Inflammatory macrophage treated with lipopolysaccharide for 1 hour (primary cell): ENCODE data around the gene PUM1.
A peak's percentile ranks its signal among the peaks of the same experiment; 100 is the strongest.

Experiments
- DNase-seq, 2 donors: peaks; one replicate each; pipeline ENCODE4 v3.0.0-alpha.2; 2020 to 2022

The PUM1 gene

DNA sequence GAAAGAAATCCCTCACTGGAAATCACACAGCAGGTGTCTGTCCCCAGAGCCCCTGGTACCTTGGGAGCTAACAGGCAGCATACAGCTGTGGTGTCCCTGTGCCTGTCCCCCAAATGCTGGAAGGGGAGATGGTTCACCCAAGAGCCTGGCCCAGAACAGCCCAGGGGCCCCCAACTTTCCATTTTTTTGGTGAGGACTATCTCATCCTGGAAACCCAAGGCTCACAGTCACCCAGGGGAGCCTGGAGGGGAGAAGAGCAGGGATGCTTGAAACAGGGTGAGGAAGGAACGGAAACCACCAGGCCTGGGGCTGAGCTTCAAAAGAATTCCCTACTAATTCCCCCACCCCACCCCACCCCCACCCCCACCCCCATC, 160.6 kb downstream of the PUM1 start:
- DNase-seq, result no peak

DNA sequence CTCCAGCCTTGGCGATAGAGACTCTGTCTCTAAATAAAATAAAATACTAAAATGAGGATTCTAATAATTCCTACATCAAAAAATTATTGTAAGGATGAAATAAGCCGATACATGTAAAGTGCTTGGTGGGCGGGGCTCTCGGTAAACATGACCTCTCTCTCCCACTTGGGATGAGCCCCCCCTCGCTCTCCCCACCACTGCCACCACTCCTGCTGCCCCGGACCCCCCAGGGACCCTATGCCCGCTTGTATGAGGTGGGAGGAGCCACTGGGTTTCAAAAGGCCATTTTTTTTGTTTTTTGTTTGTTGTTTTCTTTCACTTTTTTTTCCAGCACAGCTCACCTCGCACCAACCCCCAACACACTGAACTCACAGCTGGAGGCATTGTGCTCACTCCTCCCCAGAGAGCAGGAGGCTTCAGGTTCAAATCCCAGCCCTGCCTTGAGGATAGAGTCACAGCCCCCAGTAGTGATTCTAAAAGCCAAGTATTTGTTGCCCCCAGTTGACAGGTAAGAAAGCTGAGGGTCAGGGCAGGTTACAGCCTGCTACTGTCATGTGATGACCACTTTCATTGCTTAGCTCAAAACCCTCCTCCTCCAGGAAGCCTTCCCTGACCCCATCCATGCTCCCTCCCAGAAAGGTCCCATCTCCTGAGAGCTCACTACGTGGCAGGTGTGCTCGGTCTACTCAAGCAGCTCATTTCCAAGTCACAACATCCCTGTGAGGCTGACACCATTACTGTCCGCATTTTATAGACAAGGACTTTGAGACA, 161.1 kb downstream of the PUM1 start:
- DNase-seq, result no peak

DNA sequence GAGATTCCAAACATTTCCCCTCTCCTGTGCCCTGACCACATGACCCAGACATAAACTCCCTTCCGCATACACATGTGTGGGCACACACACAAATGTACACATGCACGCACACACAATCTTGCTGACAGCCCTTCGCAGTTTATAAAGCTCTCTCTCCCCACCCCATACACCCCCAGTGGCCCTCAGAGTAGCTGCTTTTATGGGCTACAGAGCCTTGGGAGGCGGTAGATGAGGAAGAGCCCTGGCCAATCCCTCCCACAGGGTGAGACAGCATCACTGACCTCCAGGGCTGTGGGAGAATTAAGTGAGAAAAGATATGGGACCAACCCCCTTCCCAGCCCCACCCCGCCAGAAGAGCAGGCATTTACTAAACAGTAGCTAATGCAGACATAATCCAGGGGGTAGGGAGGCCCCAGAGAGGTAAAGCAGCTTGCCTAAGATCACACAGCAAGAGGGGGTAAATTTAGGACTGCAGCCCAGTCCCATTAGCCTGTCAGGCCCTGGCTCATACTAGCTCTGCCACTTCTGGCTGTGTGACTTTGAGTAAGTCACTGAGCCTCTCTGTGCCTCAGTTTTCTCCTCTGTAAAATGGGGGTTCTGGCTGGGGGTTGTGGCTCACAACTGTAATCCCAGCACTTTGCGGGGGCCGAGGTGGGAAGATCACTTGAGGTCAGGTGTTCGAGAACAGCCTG, 162.0 kb downstream of the PUM1 start:
- no peak for DNase-seq

DNA sequence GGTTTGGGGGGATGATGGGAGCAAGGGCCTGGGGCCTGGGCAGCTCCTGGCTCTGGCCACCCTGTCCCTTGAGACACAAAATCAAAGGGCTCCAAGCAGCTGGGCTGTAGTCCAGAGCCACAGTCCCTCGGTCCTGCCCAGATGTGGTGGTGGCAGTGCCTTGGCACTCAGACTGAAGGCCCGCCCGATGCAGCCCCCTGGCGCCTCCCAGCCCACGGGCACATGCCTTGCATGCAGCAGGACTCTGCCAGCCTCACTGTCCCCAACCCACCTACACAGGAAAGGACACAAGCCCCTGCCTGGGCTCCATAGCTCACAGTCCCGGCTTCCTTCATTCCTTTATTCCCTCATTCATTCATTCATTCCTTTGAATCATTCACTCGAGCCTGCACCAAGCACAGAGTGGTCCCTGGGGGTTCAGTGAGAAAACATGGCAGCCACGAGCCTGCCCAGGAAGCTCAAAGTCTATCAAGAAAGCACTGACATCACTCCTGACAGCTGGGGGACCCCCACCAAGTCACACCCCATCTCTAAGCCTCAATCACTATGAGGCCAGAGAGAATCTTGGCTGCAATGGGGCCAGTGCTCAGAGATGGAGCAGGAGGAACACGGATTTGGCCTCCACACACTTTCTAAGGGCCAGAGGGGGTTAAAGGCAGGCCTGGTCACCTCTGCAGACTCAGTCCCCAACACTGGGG, 162.8 kb downstream of the PUM1 start:
- DNase-seq, result no peak

DNA sequence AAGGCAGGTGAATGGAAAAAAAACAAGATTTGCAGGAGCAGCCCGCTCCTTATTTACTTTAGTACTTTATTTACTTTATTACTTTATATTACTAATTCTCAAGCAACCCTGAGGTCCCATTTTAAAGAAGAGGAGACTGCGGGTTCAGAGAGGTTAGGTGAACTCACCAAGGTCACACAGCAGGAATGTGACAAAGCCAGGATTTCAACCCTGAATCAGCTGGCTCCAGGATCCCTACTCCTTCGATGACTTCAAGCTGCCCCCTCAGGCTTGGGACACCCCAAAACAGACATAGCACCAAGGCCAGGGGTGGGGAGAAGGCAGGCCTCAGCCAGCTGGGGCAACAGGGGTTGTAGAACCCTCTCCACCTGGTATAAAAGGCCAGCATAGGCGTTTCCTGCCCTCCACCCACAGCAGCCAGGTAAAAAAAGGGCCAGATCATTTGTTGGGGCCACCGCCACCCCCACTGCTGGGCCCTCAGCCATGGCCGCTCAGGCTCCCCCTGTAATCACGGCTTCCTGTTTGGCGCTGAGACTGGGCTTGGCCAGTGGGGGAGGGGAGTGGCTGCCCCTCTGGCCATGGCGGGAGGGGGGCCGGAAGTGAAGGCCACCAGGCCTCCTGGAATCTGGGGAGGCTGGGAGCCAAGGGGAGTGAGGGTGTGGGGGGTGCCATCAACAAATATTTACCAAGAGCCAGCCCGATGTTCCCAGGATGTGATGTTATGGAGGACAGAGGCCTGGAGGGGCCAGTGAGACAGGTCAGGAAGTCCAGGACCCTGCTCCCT, 163.5 kb downstream of the PUM1 start:
- no peak for DNase-seq

DNA sequence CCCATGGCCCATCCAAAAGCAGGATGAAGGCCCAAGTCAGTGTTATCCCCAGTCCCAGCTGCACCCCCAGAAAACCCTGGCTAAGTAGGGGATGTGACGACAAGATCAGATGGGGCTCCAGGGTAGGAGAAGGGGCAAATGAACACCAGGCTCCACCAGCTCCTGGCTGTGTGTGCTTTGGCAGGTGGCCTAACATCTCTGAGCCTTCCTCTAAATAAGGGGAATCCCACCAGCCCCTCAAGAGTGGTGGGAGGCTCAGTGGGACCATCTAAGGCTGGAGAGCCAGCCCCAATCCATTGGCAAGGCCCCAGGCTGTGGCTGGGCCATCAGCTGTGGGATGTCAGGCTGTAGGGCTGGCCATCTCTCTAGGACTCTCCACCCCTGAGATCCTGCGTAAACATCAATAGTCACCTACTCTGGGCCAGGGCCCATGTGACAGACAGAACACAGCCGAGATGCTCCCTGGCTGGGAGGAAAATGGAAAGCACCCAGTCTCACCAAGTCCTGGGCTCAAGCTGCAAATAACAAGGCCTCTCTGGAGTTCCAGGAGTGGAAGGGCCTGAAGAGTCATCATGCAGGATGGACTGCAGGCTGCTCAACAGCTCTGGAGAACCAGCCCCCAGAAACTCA, 164.5 kb downstream of the PUM1 start:
- no peak for DNase-seq

DNA sequence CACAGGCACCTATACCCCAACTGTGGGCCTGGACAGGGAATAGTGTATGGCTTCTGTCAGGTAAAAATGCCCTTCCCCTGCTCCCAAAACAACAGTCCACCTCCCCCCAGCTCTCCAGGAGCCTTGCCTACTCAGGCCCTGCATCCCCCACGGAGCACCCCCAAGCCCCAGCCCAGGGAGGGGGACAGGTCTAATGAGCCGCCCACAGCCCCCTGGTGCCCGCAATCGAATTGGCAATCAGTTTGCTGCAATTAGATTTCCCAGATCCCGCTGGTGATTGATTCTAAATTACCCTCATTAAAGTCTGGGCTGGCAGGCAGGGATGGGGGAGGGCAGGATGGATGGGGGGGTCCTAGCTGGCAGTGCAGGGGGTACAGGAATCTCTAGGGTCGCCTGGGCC, 165.0 kb downstream of the PUM1 start:
- no peak for DNase-seq

DNA sequence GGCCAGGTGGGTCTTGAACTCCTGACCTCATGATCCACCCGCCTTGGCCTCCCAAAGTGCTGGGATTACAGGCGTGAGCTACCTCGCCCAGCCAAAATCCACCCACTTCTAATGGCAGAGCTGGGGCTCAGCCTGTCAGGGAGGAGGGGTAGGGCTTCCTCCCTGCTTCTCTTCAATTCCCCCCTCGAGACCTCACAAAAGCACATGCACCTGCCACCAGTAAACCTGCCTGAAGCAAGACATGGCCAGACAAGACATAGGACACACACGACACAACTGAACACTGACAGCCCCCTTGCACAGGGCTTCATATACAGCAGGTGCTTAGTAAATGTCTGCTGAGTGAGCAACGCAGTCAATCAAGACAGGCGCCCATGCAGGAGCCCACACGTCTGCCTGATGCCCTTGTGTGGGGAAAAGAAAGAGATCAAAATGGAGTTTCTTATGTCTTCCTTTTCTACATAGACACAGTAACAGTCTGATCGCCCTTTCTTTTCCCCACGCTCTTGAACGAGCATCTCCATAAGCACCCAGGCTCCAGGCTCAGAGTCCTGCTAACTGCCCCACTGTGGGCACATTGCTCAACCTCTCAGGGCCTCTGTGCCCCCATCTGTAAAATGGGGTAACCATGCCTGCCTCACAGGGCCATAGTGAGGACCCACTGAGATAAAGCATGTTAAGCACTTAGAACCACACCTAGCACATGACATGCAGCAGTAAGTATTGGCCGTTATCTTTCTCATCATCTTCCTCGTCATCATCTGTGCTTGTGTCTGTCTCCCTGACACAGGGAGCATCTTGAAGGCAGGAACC, 165.7 kb downstream of the PUM1 start:
- no peak for DNase-seq

DNA sequence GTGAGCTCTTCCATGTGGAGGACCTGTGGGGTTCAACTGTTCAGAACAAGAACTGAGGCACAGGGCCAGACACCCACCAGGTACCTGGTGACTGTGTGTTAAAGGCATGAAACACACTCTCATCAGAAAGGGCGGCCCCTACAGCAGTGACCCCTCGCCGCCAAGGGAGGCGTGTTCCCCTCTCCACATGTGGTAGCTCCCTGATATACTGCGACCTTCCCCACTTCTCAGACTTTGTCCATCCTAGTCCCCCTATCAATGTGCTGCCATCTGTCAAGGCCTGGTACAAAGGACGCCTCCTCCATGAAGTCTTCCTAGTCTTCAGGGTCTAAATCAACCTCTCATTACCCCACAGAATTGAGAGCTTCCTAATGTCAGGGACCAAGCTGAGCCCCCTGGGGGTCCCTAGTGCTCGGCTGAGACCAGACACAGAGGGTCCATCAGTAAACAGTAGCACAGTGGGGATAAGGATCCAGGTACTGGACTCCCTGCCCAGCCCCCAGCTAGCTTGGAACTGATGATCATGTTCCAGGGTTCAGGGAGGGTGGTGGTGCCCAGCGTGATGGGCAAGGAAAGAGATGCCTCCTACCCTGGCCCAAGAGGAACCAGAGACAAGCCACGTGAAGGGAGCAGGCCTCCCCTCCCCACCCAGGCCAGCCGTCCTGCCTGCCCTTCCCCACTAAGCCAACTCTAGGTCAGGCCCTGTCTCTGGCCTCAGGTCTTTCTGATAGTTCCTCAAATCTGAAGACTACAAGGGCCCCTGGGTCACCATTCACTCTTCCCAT, 167.3 kb downstream of the PUM1 start:
- DNase-seq, result peak in 1 of 2 donors; percentile 21

DNA sequence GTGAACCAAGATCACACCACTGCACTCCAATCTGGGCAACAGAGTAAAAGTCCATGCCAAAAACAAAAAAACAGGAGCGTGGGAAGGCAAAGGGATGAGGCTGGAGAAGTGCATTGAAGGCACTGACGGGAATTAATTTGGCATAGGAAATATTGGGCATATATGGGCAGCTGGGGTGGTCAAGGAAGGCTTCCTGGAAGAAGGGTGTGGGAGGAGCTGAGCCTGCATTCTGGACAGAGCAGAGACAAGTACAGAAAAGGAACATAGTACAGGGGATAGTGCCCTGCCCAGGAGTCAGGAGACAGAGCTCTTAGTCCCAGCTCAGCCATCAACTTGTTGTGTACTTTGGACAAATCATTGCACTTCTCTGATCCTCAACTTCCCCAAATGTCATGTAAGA, 168.6 kb downstream of the PUM1 start:
- DNase-seq, result no peak

DNA sequence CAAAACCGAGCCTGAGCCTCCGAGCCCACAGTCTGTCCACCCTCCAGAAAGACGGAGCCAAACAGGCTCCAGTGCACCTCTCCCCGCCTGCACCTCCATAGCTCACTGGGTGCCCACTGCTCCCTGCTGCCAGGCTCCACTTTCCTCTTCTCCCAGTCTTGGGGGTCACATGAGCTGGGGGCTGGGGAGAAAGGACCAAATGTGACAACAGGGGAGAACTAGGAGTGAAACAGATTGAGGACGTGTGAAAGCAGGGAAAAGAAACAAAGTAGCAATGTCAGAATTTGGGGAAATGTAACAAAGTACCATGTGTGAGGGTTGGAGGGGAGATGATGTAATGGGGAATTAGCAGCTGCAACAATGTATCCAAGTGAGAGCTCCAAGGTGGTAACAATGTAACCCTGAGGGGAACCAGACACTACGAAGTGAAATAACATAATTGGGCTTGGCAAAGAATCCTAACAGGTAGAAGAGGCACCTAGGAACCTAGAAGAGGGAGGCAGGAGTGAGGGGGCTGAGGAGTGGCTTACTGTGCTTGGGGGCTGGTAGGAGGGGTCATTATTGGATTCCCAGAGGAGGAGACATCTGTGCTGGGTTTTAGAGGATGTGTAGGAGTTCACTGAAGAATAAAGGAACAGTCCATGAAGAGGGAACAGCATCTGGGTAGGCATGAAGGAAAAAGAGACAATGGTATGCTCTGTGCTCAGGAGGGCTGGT, 169.4 kb downstream of the PUM1 start:
- peak; percentile 32 to 33 for DNase-seq

DNA sequence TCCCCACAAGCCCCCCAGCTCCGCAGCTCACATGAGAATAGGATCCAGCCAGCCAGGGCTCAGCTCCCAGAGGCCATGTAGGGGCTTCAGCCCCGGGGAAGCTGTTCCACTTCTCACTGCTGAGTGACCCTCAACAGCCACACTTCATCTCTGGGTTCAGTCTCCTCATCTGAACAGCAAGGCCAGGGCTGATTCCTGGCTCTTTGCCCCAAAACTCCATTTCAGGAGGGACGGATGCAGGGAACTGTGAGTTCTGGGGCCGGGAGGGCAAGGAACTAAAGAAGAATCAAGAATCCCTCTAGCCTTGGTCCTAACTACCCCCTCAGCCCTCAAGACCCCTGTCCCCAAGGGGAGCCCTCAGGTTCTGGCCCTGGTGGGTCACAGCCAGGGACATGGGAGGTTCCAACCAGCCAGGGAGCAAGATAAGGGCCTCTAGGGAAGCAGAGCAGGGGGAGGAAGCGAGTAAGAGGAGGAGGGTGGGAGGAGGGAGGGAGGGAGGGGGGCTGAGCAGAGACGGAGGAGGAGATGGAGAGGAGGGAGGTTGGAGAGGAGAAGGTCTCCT, 170.1 kb downstream of the PUM1 start:
- no peak for DNase-seq

DNA sequence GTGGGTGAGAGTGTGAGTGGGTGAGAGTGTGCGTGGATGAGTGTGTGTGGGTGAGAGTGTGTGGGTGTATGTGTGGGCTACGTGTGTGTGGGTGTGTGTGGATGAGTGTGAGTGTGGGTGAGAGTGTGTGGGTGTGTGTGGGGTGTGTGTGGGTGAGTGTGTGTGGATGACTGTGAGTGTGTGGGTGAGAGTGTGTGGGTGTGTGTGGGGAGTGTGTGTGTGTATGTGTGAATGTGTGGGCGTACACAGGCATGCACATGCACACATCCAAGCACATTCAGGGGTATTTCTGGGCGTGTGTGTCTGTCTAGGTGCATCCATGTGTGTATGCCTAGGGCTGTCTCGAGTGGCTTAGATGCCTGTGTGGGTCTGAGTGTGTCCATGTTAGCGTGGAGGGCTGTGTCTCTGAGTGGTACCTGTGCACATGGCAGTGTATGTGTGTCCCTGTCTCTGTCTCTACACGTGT, 171.0 kb downstream of the PUM1 start:
- no peak for DNase-seq

DNA sequence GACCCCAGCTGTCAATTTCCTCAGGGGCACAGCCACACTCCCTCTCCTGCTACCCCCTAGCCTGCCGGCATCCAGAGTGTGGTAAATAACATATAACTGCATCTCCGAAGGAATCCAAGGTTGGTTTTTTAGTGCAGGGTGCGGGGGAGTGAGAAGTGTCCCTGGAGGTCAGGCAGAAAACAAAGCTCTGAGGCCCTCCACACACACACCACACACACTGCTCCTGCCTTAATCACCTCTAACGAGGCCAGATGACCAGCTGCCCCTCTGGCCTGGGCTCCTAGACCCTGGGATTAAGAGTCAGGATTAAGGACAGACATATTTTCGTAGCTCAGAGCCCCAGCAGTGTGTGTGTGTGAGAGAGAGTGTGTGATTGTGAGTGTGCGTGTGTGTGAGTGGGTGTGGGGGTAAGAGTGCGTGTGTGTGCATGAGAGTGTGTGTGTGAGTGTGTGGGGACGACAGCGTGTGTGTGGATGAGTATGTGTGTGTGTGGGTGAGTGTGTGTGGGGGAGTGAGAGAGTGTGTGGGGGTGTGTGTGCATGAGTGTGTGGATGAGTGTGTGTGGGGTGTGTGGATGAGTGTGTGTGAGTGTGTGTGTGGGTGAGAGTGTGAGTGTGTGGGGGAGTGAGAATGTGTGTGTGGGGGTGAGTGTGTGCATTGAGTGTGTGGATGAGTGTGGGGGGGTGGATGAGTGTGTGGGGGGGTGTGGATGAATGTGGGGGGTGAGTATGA, 171.6 kb downstream of the PUM1 start:
- no peak for DNase-seq

DNA sequence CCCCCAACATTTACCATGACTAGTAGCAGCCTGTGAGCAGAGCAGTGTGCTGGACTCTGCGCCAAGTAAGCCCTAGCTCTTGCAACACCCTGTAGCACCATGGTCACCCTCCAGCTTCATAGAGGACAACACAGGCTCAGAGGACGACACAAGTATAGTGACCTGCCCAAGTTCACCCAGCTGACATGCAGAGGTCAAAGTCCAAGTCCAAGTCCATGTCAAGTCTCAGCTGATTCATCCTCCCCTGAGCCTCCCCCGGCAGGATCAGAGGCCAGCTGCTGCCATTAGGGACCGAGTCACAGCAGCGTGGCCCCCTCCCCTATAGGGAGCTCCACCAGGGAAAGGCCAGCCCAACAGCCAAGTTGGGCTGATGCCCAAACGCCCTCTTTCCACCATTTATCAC, 172.8 kb downstream of the PUM1 start:
- DNase-seq, result no peak

DNA sequence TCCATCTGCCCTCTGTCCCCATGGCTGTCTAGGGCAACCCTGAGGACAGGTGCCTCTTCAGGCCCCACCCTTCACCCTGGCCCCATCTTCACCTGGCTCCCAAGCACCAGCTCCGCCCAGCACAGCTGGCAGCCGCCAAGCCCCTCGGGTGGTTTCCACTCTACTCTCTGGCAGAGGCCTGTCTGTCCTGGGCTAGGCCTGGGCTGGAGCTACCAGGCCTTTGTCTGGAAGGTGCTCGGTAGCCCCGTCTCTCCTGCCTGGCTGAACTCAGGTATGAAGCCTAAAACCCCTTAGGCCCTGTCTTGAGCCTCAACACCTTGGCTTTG, 174.3 kb downstream of the PUM1 start:
- no peak for DNase-seq

DNA sequence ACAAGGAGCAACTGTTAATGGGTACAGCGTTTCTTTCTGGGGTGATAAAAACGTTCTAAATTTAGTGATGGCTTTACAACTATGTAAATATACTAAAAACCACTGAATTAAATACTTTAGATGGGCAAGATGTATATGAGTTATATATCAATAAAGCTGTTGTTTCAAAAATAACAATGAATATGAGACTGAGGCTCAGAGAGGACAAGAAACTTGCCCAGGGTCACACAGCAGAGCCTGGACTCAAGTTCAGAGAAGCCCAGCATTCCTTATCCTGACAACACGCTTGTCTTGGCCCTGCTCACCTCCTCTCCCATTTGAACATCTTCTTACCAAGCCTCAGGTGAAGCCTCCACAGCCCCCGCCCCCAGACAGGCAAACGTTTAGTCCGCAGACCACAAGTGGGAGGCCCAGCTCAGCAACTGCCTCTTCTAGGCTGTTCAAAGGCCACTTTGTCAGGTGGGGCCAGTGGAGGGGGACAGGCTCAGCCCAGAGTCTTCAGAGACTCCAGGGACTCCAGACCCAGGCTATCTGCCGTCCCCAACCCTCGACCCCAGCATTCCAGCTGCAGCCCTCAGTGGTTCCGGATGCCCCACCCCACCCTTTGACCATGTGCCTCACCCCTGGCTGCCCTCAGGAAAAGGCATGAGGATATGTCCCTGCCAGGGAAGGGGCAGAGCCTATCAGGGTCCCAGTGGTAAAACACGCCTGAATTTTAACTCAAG, 174.9 kb downstream of the PUM1 start:
- DNase-seq, result no peak

DNA sequence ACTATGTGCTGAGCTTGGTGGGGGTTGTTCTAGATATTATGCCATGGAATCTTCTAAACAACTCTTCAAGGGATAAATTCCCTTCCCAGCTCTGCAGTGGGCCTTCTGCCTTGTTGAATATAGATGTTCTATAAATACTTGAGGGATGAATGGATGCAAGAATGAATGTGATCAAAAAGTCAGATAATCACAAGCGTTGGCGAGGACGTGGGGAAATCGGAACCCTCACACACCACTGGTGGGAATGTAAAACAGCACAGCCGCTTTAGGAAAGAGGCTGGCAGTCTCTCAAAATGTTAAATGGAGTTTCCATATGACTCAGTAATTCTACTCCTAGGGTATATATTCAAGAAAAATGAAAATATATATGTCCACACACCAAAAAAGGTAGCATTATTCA, 176.0 kb downstream of the PUM1 start:
- no peak for DNase-seq

DNA sequence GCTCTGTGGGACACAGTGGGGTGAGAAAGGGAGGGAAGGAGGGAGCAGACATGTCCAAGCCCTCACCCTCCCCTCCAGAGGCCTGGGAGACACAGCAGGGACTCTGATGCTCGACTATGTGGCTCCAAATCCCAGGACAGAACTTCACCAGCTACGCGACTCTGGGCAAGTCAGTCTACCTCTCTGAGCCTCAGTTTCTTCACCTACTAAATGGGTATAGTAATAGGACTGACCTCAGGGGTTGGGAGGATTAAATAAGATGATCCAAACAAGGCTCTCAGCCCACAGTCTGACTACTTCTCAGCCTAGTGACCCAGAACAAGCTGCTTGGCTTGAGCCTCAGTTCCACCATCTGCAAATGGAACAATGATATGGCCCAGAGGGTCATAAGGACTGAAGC, 176.5 kb downstream of the PUM1 start:
- no peak for DNase-seq
